A172 (cell line): ENCODE data around the gene INF2. TPM values are rescaled to one million over a fixed set of nuclear protein-coding genes. Genes with fewer than 3 reads are reported as not detected.

ENCODE experiments used
- DNase-seq: peaks from one replicate; pipeline ENCODE4 v3.0.0-alpha.2; 2015; ENCODE audit warnings: low spot score
- total RNA-seq: library from RNA; depleted of rRNA; stranded (reverse); fragments of >200 nt; shearing (Covaris generic); gene quantifications from 2 replicates; pipeline ENCODE4 v1.2.3, GENCODE V29; 2014

Gene INF2
- total RNA-seq, 1 experiment from 2014 or later, result 93.1 TPM

- no peak for DNase-seq
Measured at GRCh38 chr14:104689881-104690711, 678 bp downstream of the INF2 start.

- no peak for DNase-seq
Measured at GRCh38 chr14:104690861-104691455, 1.5 kb downstream of the INF2 start.

GRCh38 chr14:104691546-104692260 lies 2.3 kb downstream of the INF2 start:
- no peak for DNase-seq

GRCh38 chr14:104692261-104692938 lies 3.0 kb downstream of the INF2 start:
- DNase-seq, result no peak

- no peak for DNase-seq
Measured at GRCh38 chr14:104692939-104693315, 3.5 kb downstream of the INF2 start.

GRCh38 chr14:104693482-104694431 lies 4.3 kb downstream of the INF2 start:
- no peak for DNase-seq

GRCh38 chr14:104694475-104694950 lies 5.1 kb downstream of the INF2 start:
- DNase-seq, result peak; percentile 88

- peak; percentile 94 for DNase-seq
Measured at GRCh38 chr14:104694991-104695659, 5.7 kb downstream of the INF2 start.

GRCh38 chr14:104695660-104696000 lies 6.2 kb downstream of the INF2 start:
- no peak for DNase-seq

GRCh38 chr14:104696671-104697316 lies 7.4 kb downstream of the INF2 start:
- DNase-seq, result no peak

- no peak for DNase-seq
Measured at GRCh38 chr14:104697317-104697703, 7.9 kb downstream of the INF2 start.

- DNase-seq, result no peak
Measured at GRCh38 chr14:104697892-104698583, 8.6 kb downstream of the INF2 start.

GRCh38 chr14:104698688-104699425 lies 9.4 kb downstream of the INF2 start:
- DNase-seq, result no peak

GRCh38 chr14:104699426-104699748 lies 10.0 kb downstream of the INF2 start:
- no peak for DNase-seq

GRCh38 chr14:104700225-104700651 lies 10.8 kb downstream of the INF2 start:
- DNase-seq, result no peak

GRCh38 chr14:104700747-104701217 lies 11.4 kb downstream of the INF2 start:
- no peak for DNase-seq

- no peak for DNase-seq
Measured at GRCh38 chr14:104701383-104702076, 12.1 kb downstream of the INF2 start.

- no peak for DNase-seq
Measured at GRCh38 chr14:104702106-104702505, 12.7 kb downstream of the INF2 start.
